Testis (tissue), 2 donors: ENCODE measurements around the gene ASCC1.

Experiments
- CTCF ChIP-seq, 3 experiments: fragments of 450-650 bp in 2 of 3; fragments of 200-600 bp in 1 of 3; sonication (generic) in 1 of 3; IDR thresholded peaks; one replicate each; pipeline ENCODE4 v1.5.1; 2016 to 2019; ENCODE audit warnings: antibody characterized with exemption in 3 of 3, mild to moderate bottlenecking in 2 of 3, moderate library complexity in 1 of 3
- POLR2A ChIP-seq: fragments of 450-650 bp; IDR thresholded peaks from one replicate; pipeline ENCODE4 v1.6.1; 2017; ENCODE audit warnings: antibody characterized with exemption, mild to moderate bottlenecking, moderate library complexity

GRCh38 chr10:72098301-72098835 lies 117.7 kb downstream of the ASCC1 start:
- no peak for TF ChIP-seq CTCF (IDR thresholded peaks at IDR 0.05)
- TF ChIP-seq POLR2A = no peak
